OCI-LY3 (cell line): ENCODE data around the gene EXTL1.

Source experiments
- H2AFZ ChIP-seq: fragments of 200-600, 300-600 bp; shearing (Covaris generic); 2 replicates; pipeline ENCODE4 v1.6.0; 2014; ENCODE audit warnings: antibody characterized with exemption, low read depth, low read length
- H3K27ac ChIP-seq: fragments of 200-600, 300-600 bp; sonication (generic); 2 replicates; pipeline ENCODE4 v1.5.1; 2014; ENCODE audit warnings: mild to moderate bottlenecking, low read length, moderate library complexity, mixed read lengths
- H3K27me3 ChIP-seq: fragments of 200-600, 300-600 bp; sonication (generic); 2 replicates; pipeline ENCODE4 v1.6.1; 2014; ENCODE audit warnings: low read depth, low read length, mixed read lengths
- H3K36me3 ChIP-seq: fragments of 200-600, 300-600 bp; sonication (generic); replicated peaks from 2 replicates; pipeline ENCODE3; 2014; ENCODE audit warnings: low read depth, low read length, mixed read lengths
- H3K4me1 ChIP-seq: fragments of 300-600, 200-600 bp; sonication (generic); 2 replicates; pipeline ENCODE4 v1.6.1; 2014; ENCODE audit warnings: low read length, mixed read lengths
- H3K4me2 ChIP-seq: fragments of 200-600, 300-600 bp; sonication (generic); 2 replicates; pipeline ENCODE4 v1.6.1; 2014; ENCODE audit warnings: low read length, mixed read lengths
- H3K4me3 ChIP-seq: fragments of 300-600, 200-600 bp; sonication (generic); 2 replicates; pipeline ENCODE4 v1.5.1; 2014; ENCODE audit warnings: antibody characterized with exemption, mild to moderate bottlenecking, low read length, moderate library complexity
- H3K79me2 ChIP-seq: fragments of 300-600, 200-600 bp; shearing (Covaris generic); 2 replicates; pipeline ENCODE4 v1.6.1; 2014; ENCODE audit warnings: mild to moderate bottlenecking, low read length, mixed read lengths
- H3K9ac ChIP-seq: fragments of 300-600, 200-600 bp; shearing (Covaris generic); 2 replicates; pipeline ENCODE4 v1.6.0; 2014; ENCODE audit warnings: mild to moderate bottlenecking, low read length, moderate library complexity
- H3K9me3 ChIP-seq: fragments of 200-600, 300-600 bp; shearing (Covaris generic); 2 replicates; pipeline ENCODE4 v1.6.1; 2014; ENCODE audit warnings: low read length, mixed read lengths; ENCODE audit not compliant: insufficient read depth
- H4K20me1 ChIP-seq: fragments of 200-600, 300-600 bp; sonication (generic); 2 replicates; pipeline ENCODE4 v1.6.1; 2016; ENCODE audit warnings: low read length, mixed read lengths; ENCODE audit not compliant: insufficient read depth
- EZH2phosphoT487 ChIP-seq: fragments of 200-600 bp; shearing (Covaris generic); IDR thresholded peaks from 2 replicates; pipeline ENCODE4 v1.6.1; 2018; ENCODE audit warnings: antibody characterized with exemption, mixed run types, low read depth
- TF ChIP-seq, protein P1 (sequence below): fragments of 200-600, 300-600 bp; sonication (generic); IDR thresholded peaks from 2 replicates; pipeline ENCODE4 v1.5.1; 2014; ENCODE audit warnings: antibody characterized with exemption, low read length, low read depth

The EXTL1 gene

DNA sequence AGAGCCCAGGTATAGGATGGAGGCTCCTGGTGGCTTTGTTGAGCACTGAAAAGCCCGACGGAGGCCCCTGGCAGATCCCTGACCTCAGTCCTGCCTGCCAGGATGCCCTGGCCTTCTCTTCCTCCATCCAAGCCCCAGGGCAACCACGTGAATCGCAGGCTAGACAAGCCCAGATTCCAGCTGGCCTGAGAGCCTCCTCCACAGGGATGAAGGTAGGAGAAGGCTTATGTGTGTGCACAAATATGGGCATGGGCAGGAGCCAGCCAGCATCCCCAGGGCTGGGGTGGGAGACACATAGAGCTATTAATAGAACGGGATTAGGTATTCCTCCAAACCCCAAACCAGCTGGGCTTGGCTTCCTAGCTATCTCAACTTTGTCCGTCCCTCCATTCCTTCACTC, 4.0 kb upstream of the EXTL1 start:
- Histone ChIP-seq H3K79me2 (no peaks in the 10 kb centered on the region), H4K20me1 (no peaks in the 10 kb centered on the region), H3K4me1 (no peaks in the 10 kb centered on the region), H3K27me3 (no peaks in the 10 kb centered on the region), H2AFZ (no peak overlapping the region), H3K9ac (no peak overlapping the region), H3K36me3 (no peaks in the 10 kb centered on the region), H3K4me3 (no peak overlapping the region), H3K27ac (no peak overlapping the region), H3K9me3 (no peaks in the 10 kb centered on the region), H3K4me2 (no peak overlapping the region)
- no peak for TF ChIP-seq EZH2phosphoT487
- TF ChIP-seq, protein P1, sequence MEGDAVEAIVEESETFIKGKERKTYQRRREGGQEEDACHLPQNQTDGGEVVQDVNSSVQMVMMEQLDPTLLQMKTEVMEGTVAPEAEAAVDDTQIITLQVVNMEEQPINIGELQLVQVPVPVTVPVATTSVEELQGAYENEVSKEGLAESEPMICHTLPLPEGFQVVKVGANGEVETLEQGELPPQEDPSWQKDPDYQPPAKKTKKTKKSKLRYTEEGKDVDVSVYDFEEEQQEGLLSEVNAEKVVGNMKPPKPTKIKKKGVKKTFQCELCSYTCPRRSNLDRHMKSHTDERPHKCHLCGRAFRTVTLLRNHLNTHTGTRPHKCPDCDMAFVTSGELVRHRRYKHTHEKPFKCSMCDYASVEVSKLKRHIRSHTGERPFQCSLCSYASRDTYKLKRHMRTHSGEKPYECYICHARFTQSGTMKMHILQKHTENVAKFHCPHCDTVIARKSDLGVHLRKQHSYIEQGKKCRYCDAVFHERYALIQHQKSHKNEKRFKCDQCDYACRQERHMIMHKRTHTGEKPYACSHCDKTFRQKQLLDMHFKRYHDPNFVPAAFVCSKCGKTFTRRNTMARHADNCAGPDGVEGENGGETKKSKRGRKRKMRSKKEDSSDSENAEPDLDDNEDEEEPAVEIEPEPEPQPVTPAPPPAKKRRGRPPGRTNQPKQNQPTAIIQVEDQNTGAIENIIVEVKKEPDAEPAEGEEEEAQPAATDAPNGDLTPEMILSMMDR = no peak

DNA sequence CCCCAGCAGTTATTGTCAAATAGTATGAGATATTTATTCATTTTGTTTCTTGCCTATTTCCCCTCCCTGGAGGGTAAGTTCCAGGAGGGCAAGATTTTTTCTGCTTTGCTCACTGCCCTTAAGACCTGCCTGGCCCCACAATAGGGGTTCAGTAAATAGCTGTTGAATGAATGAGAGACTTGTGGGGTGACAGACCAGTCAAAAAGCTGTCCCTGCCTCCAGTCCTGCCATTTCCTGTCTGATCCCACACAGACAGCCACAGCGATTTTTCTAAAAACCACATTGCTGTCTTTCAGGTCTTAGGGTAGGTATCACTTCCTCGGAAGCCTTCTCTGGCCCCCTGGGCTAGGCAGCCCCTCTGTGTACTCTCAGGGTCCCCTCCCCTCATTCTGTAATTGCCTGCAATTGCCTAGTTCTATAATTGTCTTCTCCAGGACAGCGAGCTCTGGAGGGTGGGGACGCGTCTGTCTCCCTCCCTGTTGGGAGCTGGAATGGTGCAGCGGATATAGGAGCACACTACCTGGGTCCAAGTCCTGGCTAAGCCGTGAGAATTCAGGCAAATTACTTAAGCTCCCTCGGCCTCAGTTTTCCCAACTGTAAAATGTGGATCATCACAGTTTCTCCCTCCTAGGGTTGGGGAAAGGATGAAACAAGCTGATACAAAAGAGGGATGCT, 1.8 kb upstream of the EXTL1 start:
- H3K4me1 ChIP-seq = no peaks in the 10 kb centered on the region
- no peak overlapping the region for H3K4me2 ChIP-seq
- no peak overlapping the region for H2AFZ ChIP-seq
- TF ChIP-seq EZH2phosphoT487 = no peak
- TF ChIP-seq, protein P1 = no peak
- no peak overlapping the region for H3K4me3 ChIP-seq
- H3K9me3 ChIP-seq = no peaks in the 10 kb centered on the region
- no peaks in the 10 kb centered on the region for H3K79me2 ChIP-seq
- H3K9ac ChIP-seq = no peak overlapping the region
- H3K27me3 ChIP-seq = no peaks in the 10 kb centered on the region; the same call in 1 of the 2 replicates
- H4K20me1 ChIP-seq = no peaks in the 10 kb centered on the region
- no peak overlapping the region for H3K27ac ChIP-seq
- H3K36me3 ChIP-seq = no peaks in the 10 kb centered on the region

- no peak overlapping the region for H3K9ac ChIP-seq
- no peak for TF ChIP-seq EZH2phosphoT487
- TF ChIP-seq, protein P1 = no peak
- H3K4me2 ChIP-seq = no peak overlapping the region
- no peak overlapping the region for H3K27ac ChIP-seq
- H4K20me1 ChIP-seq = no peaks in the 10 kb centered on the region
- H3K4me1 ChIP-seq = no peaks in the 10 kb centered on the region
- no peak overlapping the region for H3K4me3 ChIP-seq
- no peaks in the 10 kb centered on the region for H3K9me3 ChIP-seq
- H3K79me2 ChIP-seq = no peaks in the 10 kb centered on the region
- no peaks in the 10 kb centered on the region for H3K36me3 ChIP-seq
- H2AFZ ChIP-seq = no peak overlapping the region
- no peaks in the 10 kb centered on the region; the same call in 1 of the 2 replicates for H3K27me3 ChIP-seq
These were observed 1.2 kb upstream of the EXTL1 start for GRCh38 chr1:26020330-26020768.

DNA sequence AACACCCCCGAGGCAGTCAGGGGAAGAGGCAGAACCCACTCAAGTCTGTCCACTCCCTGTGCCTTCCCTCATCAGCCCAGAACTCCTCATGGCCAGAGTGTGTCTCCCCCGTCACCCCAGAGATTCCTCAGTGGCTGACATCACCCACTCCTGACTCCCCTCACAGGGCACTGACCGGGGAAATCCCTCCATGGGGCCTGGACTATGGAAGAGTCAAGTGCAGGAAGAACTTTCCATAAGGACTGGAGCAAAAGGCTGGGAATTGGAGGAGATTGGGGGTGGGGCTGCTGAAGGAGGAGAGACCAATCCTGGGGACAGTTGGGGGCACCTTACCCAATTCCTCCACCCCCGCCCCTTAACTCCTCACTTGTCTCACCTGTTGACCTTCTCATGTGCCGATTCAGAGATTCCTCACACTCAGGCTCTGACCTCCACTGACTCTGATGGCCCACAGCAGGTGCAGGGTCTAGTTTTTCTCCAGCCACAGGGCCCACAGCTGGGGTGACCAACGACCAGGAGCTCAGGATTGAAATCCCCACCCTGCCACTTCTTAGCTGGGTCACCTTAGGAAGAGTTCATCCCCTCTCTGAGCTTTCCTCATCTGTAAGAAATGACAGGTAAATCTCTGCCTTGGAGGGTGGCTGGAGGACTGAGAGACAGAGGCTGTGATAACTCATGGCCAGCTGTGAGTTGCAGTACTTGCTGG, 481 bp upstream of the EXTL1 start:
- Histone ChIP-seq H3K4me3 (no peak overlapping the region), H2AFZ (no peak overlapping the region), H3K4me2 (no peak overlapping the region), H3K9ac (no peak overlapping the region), H3K4me1 (no peaks in the 10 kb centered on the region), H4K20me1 (no peaks in the 10 kb centered on the region), H3K79me2 (no peaks in the 10 kb centered on the region), H3K9me3 (no peaks in the 10 kb centered on the region), H3K27me3 (no peaks in the 10 kb centered on the region; the same call in 1 of the 2 replicates), H3K27ac (no peak overlapping the region), H3K36me3 (no peaks in the 10 kb centered on the region)
- TF ChIP-seq, protein P1 = no peak
- no peak for TF ChIP-seq EZH2phosphoT487
